ENCODE measurements around the gene ALDH1B1. TPM values are rescaled to one million over a fixed set of nuclear protein-coding genes. Genes with fewer than 3 reads are reported as not detected.
A peak's percentile ranks its signal among the peaks of the same experiment; 100 is the strongest.

The ALDH1B1 gene
- total and polyA plus RNA-seq, 10 of the 15 experiments (the other 5 are each of a cell fraction or from before 2014, with no cell fraction given), result 8.6 to 38.5 (median 30.9) TPM

DNA sequence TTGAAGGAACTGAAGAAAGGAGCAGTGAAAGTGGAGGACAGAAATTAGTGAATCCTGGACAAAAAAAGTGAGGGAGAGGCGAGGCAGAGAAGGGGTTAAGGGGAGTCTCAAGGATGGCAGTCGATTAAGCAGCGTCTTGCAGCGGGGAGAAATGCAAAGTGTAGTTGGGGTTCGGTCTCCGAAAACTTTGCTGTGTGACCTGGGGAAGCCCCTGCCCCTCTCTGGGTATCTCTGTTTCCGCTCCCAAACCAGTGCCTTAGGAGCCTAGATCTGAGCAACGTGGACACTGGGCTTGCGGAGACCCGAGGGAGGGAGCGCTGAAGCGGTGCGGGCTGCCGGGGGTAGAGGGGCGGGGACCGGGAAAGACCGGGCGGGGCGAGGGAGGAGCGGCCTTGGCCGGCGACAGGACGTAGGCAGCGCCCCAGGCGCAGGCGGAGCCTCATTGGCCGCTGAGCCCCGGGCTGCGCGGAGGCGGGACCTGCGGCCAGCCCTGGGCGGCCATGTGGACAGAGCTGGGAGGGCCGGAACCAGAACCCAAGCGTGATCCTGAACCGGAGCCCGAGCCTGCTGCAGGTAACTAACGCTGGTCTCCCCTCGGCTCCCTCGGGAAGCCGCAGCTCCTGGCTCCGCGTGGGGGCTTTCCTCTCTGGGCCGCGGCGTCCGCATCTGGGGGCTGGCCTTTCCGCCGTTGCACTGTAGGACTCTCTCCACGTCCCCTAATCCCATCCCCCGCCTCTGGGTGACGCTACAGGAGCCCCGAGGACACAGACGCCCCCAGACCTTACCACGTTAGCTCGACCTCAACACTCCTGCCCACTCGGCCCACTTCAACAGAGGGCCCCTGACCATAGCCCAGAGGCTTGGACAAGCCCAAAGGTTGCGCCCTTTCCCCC is at the start of gene ALDH1B1 (continued):
- TF ChIP-seq, protein P1, sequence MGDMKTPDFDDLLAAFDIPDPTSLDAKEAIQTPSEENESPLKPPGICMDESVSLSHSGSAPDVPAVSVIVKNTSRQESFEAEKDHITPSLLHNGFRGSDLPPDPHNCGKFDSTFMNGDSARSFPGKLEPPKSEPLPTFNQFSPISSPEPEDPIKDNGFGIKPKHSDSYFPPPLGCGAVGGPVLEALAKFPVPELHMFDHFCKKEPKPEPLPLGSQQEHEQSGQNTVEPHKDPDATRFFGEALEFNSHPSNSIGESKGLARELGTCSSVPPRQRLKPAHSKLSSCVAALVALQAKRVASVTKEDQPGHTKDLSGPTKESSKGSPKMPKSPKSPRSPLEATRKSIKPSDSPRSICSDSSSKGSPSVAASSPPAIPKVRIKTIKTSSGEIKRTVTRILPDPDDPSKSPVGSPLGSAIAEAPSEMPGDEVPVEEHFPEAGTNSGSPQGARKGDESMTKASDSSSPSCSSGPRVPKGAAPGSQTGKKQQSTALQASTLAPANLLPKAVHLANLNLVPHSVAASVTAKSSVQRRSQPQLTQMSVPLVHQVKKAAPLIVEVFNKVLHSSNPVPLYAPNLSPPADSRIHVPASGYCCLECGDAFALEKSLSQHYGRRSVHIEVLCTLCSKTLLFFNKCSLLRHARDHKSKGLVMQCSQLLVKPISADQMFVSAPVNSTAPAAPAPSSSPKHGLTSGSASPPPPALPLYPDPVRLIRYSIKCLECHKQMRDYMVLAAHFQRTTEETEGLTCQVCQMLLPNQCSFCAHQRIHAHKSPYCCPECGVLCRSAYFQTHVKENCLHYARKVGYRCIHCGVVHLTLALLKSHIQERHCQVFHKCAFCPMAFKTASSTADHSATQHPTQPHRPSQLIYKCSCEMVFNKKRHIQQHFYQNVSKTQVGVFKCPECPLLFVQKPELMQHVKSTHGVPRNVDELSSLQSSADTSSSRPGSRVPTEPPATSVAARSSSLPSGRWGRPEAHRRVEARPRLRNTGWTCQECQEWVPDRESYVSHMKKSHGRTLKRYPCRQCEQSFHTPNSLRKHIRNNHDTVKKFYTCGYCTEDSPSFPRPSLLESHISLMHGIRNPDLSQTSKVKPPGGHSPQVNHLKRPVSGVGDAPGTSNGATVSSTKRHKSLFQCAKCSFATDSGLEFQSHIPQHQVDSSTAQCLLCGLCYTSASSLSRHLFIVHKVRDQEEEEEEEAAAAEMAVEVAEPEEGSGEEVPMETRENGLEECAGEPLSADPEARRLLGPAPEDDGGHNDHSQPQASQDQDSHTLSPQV (IDR thresholded peaks at IDR 0.05), result no peak
- no peak for TF ChIP-seq TBL1XR1 (IDR thresholded peaks at IDR 0.05; ENCODE audit: low read depth, low read length)
- TF ChIP-seq WRNIP1 (IDR thresholded peaks at IDR 0.05; ENCODE audit: borderline replicate concordance, low read depth, low read length), result no peak
- TF ChIP-seq, protein P2, sequence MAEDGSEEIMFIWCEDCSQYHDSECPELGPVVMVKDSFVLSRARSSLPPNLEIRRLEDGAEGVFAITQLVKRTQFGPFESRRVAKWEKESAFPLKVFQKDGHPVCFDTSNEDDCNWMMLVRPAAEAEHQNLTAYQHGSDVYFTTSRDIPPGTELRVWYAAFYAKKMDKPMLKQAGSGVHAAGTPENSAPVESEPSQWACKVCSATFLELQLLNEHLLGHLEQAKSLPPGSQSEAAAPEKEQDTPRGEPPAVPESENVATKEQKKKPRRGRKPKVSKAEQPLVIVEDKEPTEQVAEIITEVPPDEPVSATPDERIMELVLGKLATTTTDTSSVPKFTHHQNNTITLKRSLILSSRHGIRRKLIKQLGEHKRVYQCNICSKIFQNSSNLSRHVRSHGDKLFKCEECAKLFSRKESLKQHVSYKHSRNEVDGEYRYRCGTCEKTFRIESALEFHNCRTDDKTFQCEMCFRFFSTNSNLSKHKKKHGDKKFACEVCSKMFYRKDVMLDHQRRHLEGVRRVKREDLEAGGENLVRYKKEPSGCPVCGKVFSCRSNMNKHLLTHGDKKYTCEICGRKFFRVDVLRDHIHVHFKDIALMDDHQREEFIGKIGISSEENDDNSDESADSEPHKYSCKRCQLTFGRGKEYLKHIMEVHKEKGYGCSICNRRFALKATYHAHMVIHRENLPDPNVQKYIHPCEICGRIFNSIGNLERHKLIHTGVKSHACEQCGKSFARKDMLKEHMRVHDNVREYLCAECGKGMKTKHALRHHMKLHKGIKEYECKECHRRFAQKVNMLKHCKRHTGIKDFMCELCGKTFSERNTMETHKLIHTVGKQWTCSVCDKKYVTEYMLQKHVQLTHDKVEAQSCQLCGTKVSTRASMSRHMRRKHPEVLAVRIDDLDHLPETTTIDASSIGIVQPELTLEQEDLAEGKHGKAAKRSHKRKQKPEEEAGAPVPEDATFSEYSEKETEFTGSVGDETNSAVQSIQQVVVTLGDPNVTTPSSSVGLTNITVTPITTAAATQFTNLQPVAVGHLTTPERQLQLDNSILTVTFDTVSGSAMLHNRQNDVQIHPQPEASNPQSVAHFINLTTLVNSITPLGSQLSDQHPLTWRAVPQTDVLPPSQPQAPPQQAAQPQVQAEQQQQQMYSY (CRISPR knock-in tag; IDR thresholded peaks at IDR 0.05), result no peak
- no peak for TF ChIP-seq ZNF217 (IDR thresholded peaks at IDR 0.05)
- TF ChIP-seq, protein P3, sequence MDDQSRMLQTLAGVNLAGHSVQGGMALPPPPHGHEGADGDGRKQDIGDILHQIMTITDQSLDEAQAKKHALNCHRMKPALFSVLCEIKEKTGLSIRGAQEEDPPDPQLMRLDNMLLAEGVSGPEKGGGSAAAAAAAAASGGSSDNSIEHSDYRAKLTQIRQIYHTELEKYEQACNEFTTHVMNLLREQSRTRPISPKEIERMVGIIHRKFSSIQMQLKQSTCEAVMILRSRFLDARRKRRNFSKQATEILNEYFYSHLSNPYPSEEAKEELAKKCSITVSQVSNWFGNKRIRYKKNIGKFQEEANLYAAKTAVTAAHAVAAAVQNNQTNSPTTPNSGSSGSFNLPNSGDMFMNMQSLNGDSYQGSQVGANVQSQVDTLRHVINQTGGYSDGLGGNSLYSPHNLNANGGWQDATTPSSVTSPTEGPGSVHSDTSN (IDR thresholded peaks at IDR 0.05; ENCODE audit: insufficient replicate concordance, low read depth, low read length), result no peak
- TF ChIP-seq, protein P4, sequence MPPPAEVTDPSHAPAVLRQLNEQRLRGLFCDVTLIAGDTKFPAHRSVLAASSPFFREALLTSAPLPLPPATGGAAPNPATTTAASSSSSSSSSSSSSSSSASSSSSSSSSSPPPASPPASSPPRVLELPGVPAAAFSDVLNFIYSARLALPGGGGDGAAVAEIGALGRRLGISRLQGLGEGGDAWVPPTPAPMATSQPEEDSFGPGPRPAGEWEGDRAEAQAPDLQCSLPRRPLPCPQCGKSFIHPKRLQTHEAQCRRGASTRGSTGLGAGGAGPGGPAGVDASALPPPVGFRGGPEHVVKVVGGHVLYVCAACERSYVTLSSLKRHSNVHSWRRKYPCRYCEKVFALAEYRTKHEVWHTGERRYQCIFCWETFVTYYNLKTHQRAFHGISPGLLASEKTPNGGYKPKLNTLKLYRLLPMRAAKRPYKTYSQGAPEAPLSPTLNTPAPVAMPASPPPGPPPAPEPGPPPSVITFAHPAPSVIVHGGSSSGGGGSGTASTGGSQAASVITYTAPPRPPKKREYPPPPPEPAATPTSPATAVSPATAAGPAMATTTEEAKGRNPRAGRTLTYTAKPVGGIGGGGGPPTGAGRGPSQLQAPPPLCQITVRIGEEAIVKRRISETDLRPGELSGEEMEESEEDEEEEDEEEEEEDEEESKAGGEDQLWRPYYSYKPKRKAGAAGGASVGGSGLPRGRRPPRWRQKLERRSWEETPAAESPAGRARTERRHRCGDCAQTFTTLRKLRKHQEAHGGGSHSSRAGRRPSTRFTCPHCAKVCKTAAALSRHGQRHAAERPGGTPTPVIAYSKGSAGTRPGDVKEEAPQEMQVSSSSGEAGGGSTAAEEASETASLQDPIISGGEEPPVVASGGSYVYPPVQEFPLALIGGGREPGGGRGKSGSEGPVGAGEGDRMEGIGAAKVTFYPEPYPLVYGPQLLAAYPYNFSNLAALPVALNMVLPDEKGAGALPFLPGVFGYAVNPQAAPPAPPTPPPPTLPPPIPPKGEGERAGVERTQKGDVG (CRISPR knock-in tag; IDR thresholded peaks at IDR 0.05), result no peak
- TF ChIP-seq ZNF384 (IDR thresholded peaks at IDR 0.05; ENCODE audit: borderline replicate concordance, low read depth, low read length), result no peak
- no peak for TF ChIP-seq FOXK2 (IDR thresholded peaks at IDR 0.05)
- TF ChIP-seq, protein P5, sequence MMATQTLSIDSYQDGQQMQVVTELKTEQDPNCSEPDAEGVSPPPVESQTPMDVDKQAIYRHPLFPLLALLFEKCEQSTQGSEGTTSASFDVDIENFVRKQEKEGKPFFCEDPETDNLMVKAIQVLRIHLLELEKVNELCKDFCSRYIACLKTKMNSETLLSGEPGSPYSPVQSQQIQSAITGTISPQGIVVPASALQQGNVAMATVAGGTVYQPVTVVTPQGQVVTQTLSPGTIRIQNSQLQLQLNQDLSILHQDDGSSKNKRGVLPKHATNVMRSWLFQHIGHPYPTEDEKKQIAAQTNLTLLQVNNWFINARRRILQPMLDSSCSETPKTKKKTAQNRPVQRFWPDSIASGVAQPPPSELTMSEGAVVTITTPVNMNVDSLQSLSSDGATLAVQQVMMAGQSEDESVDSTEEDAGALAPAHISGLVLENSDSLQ (IDR thresholded peaks at IDR 0.05), result no peak
- TF ChIP-seq BACH1 (IDR thresholded peaks at IDR 0.05; ENCODE audit: borderline replicate concordance), result no peak
- TF ChIP-seq, protein P6, sequence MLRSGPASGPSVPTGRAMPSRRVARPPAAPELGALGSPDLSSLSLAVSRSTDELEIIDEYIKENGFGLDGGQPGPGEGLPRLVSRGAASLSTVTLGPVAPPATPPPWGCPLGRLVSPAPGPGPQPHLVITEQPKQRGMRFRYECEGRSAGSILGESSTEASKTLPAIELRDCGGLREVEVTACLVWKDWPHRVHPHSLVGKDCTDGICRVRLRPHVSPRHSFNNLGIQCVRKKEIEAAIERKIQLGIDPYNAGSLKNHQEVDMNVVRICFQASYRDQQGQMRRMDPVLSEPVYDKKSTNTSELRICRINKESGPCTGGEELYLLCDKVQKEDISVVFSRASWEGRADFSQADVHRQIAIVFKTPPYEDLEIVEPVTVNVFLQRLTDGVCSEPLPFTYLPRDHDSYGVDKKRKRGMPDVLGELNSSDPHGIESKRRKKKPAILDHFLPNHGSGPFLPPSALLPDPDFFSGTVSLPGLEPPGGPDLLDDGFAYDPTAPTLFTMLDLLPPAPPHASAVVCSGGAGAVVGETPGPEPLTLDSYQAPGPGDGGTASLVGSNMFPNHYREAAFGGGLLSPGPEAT (IDR thresholded peaks at IDR 0.05; ENCODE audit: low read depth), result peak; percentile 22; the same call in 1 of the 2 replicates
